NCI-H187 (cell line): ENCODE results near the gene PLLP.
A peak's percentile ranks its signal among the peaks of the same experiment; 100 is the strongest.
"Not testable (repeated sequence)": the region's sequence is repeated elsewhere in the genome, so short reads cannot be mapped to it uniquely, and the experiment has no call there.

ENCODE experiments used
- DNase-seq, 2 experiments: peaks; one replicate each; lab custom pipeline; 2025; lab: John Stamatoyannopoulos, UW

Gene PLLP

GRCh38 chr16:57273826-57274225, 10.6 kb downstream of the PLLP start:
- no peak for DNase-seq

GRCh38 chr16:57273359-57273758, 11.1 kb downstream of the PLLP start:
- no peak for DNase-seq

DNA sequence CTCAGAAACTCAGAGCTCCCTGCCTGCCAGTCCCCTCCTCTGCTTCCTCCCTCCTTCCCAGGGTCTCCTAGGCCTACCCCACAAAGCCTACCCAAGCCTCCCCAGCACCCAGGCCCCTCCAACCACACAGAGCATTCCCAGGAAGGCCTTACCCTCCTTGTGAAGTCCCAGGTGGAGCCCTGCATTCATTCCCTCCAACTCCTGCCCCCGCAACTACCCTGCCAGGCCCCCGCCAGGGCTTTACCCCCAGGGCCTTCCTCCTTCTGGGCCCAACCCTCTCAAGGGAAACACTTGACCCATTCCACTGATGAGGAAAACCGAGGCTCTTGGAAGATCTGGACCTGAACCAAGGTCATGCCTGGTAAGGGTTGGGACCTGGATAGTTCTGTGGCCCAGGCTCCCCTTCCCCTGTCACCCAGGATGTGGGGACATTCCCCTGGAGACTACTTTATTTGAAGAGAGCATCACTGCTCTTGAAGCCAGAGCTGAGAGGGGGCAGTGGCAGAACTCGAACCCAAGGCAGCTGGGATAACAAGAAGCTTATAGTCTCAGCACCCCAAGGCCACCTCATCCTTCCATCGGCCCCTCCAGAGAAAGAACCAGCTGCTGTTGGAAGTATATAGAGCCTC, 12.5 kb downstream of the PLLP start:
- no peak for DNase-seq

- no peak for DNase-seq
These were observed 13.5 kb downstream of the PLLP start for GRCh38 chr16:57271063-57271345.

DNA sequence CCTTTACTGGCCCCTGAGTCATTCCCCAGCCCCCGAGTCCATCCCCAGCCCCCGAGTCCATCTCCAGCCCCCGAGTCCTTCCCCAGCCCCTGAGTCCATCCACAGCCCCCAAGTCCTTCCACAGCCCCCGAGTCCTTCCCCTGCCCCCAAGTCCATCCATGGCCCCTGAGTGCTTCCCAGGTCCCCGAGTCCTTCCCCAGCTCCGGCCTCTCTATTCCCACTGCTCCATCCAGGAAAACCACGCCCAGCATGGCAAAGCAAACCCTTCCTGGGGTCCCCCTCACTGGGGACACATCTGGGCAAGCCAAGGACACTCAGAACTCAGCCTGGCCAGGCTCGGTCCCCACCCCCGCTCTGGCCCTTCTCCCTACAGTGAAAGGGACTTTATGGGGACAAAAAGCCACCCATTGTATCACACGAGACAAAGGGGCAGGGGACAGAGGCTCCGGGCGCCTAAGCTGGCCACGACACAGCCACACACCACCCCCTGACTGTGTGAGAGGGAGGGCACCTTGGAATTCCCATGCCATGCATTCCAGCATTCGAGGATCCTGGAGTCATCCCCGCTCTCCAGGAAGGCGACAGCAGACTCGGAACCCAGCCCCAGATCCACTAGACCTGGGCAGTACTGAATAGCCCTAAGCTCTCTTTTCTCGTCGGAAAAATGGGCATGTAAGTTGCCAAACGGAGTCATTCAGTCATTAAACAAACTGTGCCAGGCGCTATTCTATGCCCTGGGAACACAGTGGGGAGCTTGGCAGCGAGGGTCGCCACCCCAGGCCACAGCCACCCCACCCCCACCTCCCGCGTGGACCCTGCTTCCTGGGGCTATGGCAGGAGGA, 14.0 kb downstream of the PLLP start:
- DNase-seq = no peak

DNA sequence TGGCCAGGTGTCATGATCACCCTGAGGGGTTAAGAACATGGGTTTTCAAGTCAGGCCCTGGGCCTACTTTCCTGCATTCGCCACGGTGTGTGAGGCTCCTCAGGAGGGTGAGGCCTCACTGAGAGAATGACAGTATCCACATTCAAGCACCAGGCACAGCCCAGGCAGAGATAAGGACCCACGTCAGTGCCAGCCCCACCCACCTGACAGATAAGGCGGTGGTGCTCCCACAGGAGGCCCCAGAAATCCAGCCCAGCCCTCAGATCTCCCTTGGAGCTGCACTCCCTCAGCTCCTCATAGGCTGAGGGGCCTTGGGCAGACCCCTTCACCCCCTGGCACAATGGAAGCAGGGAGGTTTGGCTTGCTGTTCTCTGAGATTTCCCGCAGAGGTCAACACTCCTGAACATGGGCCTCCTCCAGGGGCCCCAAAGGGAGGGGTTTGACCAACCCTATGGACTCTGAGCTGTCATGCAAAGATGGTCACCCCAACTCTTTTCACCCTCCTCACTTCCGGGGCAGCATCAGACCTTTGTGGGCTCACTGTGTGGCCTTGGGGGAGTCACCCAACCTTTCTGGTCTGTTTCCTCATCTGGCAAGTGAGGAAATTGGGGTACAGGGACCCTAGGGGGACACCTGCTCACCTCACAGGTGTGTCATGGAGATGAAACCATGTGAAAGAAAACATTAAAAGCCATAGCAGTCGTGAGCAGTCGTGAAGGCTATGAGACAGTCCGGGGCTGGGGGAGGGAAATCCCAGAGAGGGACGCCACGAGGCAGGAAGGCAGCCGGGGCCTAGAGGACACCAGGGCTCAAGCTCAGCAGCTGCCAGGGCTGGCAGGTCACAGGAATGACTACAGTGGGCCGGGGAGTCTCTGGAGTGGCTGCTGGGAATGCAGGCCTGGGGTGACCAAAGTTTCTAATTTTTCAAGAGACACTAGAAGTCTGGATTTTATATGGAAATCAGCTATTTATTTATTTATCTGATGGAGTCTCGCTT, 15.4 kb downstream of the PLLP start:
- DNase-seq = no peak

GRCh38 chr16:57267343-57267742, 17.1 kb downstream of the PLLP start:
- DNase-seq = not testable (repeated sequence)

GRCh38 chr16:57266531-57267260, 17.8 kb downstream of the PLLP start:
- no peak for DNase-seq

DNA sequence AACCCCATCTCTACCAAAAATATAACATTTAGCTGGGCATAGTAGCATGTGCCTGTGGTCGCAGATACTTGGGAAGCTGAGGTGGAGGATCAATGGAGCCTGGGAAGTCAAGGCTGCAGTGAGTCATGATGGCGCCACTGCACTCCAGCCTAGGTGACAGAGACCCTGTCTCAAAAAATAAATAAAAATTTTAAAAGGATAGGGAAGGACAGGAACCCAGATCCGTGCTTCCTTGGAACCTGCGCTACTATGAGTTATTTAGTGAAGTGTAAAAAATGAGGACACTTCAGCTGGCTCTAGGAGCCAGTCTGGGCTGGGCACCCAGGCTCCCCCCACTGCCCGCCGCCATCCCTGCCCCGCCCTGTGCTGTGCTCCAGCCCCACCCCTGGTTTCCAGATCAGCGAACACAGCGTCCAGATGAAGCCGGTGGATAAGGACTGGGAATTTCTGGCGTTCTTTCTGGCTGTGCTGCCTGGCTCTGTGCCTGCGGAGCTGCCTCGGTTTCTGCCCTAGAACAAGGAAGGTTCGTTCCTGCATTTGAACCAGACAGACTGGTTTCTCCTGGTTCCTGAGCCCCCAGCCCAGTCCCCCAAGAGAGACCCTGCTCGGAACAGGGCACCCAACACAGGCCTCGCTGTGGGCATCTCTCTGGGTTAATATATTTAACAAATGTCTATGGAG, 18.5 kb downstream of the PLLP start:
- DNase-seq = peak; percentile 3 to 27

DNA sequence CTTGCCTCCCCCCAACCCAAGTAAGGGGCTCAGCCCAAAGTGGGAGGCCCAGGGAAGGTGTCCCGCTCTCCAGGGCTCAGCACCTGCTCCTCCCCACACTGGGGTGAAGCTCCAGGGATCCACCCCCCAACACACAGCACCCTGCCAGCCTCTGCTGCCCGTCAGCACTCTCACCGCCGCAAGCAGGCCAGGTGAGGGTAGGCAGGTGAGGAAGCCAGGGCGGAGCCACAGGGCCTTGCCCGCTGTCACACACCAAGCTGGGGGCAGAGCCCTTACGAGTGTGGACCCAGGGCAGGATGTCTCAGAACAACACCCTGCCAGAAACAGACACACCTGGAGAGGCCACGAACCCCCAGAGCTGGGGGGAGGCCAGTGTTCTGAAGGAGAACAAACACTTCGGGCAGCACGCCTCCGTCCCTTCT, 19.5 kb downstream of the PLLP start:
- DNase-seq = no peak

- DNase-seq = no peak
These were observed 20.1 kb downstream of the PLLP start for GRCh38 chr16:57264381-57264780.

- DNase-seq = no peak
These were observed 20.7 kb downstream of the PLLP start for GRCh38 chr16:57263541-57264351.

DNA sequence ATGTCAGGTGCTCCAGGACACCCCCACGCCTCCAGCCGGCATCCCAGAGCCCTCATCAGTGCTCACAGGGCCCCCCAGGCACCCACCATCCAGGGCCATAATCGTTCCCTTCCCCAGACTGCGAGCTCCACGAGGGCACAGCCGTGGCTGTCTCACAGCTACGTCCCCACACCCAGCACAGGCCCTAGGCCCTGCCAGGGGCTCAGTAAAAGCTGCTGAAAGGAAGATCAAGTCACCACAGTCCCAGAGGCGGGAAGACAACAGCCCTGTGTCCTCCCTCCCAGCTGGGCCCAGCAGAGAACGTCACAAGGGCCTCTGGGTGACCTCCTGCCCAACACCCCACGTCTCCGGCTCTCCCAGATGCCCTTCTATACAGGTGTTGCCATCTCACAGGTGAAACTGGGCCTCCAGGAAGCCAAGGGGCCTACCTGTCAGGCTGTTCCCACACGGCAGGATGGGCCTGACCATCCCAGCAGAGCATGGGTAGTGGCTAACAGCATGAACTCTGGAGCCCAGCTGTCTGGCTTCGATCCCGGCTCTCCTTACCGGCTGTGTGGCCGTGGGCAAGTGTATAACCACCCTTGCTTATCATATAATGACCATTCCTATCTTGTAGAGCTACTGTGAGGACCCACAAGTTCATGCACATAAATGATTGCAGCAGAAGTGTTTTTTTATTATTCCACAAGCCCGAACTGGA, 21.5 kb downstream of the PLLP start:
- DNase-seq = no peak

GRCh38 chr16:57261806-57262205, 22.7 kb downstream of the PLLP start:
- DNase-seq = no peak

- no peak for DNase-seq
These were observed 24.1 kb downstream of the PLLP start for GRCh38 chr16:57260294-57260929.

DNA sequence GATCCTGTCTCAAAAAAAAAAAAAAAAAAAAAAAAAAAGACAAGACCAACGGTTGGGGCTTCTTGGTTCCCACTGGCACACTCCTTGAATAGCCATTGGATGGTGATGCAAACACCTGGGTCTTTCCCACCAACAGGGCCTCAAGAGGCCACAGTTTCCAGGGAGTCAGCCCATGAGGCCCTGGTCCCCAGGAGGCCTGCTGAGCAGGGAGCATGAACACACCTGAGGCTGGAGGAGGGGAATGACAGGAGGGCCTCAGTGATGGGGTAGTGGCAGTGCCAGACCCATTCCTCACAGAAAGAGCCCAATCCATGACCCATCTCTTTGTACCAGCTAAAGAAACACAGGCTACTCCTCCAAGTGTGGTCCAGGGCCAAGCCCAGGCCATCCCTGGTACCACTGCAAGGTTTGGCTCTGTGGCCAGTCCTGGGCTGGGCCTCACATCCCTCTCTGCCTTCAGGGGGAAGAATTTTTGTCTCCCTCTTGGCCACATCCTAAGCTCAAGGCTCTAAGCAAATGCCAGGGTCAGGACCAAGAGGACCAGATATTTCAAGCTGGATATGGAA, 25.5 kb downstream of the PLLP start:
- DNase-seq = no peak

GRCh38 chr16:57258226-57258909, 26.1 kb downstream of the PLLP start:
- no peak for DNase-seq

- DNase-seq = no peak
These were observed 26.9 kb downstream of the PLLP start for GRCh38 chr16:57257455-57258070.
